GM12865 (cell line): ENCODE data around the gene XPNPEP1.

Experiments
- DNase-seq: peaks from one replicate; pipeline ENCODE4 v3.0.0; 2010; ENCODE audit warnings: low read depth
- H3K4me3 ChIP-seq: 2 replicates; pipeline ENCODE4 v1.5.1; 2011; ENCODE audit warnings: mild to moderate bottlenecking, low read depth, low read length, control low read depth
- CTCF ChIP-seq: IDR thresholded peaks from 2 replicates; pipeline ENCODE4 v1.5.1; 2011; ENCODE audit warnings: low read length, control low read depth, low read depth, inconsistent platforms; ENCODE audit not compliant: insufficient read depth; ENCODE audit errors: missing control alignments

XPNPEP1 gene

DNA sequence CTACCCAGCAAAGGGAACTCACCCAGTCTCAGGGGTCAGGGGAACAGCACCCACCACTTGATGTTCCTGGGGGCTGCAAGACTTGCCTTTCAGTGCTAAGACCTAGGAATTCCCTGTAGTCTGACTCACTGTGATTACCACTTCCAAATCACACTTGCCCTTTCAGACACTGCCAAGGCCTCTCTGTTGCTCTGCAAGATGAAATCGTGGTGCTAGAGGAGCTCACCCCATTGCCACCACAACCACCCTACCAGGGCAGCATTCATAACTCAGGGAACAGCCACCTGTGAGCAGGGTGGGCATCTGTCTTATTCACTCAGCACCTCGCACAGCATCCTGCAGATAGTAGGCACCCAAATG, 36.5 kb downstream of the XPNPEP1 start:
- TF ChIP-seq CTCF, result no peak
- no peak for DNase-seq

GRCh38 chr10:109886037-109886780, 37.1 kb downstream of the XPNPEP1 start:
- H3K4me3 ChIP-seq, result no peak overlapping the region
- no peak for DNase-seq
- TF ChIP-seq CTCF, result no peak

More for the DNA sequence above, 36.5 kb downstream of the XPNPEP1 start:
- no peak overlapping the region for H3K4me3 ChIP-seq

DNA sequence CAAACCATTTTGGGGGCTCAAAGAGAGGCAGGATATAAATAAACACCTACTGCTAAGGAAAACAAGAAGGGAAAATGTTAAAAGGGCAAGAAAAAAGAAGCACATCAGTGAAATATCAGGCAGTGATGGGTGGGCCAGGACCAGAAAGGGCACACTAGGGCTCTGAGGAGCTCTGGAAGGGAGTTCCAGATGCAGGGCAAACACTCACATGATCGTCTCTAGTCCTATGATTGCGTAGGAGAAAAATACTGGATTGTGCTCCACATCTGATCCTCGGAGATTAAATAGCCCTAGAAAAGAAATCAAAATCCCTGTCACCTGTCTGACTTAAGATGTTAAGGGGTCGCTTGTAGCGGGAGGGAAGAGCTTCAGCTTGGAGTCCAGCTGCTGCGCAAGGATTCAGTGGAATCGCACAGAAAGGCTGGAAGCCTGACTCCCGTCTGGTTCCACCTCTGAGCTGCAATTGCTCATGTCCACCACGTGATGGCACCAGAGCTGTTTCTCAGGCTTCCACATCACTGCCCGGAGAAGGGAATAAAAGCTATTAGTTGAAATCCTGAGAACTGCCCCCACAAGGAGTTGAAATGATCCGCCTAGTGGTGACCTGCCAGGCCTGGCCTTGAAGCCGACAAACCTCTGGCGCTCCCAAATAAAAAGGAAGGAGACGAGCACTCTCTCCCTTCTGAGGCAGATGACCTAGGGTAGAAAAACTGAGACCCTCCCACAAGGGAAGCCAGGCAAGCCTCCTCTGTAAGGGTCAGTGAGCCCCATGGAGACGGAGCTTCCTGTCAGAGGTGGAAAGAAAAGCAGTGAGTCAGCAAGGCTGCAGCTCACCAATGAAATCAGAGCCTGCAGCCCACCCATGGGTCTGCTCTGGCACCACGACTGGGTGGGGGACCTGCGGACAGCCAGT, 39.2 kb downstream of the XPNPEP1 start:
- H3K4me3 ChIP-seq, result no peak overlapping the region
- peak; percentile 92 for TF ChIP-seq CTCF

GRCh38 chr10:109882251-109883057, 40.9 kb downstream of the XPNPEP1 start:
- no peak for DNase-seq

More for the DNA sequence above, 39.2 kb downstream of the XPNPEP1 start:
- peak; percentile 78 for DNase-seq

GRCh38 chr10:109881769-109882057, 41.6 kb downstream of the XPNPEP1 start:
- no peak for TF ChIP-seq CTCF
- DNase-seq, result no peak

More at GRCh38 chr10:109882251-109883057, 40.9 kb downstream of the XPNPEP1 start:
- H3K4me3 ChIP-seq, result no peak overlapping the region
- no peak for TF ChIP-seq CTCF

DNA sequence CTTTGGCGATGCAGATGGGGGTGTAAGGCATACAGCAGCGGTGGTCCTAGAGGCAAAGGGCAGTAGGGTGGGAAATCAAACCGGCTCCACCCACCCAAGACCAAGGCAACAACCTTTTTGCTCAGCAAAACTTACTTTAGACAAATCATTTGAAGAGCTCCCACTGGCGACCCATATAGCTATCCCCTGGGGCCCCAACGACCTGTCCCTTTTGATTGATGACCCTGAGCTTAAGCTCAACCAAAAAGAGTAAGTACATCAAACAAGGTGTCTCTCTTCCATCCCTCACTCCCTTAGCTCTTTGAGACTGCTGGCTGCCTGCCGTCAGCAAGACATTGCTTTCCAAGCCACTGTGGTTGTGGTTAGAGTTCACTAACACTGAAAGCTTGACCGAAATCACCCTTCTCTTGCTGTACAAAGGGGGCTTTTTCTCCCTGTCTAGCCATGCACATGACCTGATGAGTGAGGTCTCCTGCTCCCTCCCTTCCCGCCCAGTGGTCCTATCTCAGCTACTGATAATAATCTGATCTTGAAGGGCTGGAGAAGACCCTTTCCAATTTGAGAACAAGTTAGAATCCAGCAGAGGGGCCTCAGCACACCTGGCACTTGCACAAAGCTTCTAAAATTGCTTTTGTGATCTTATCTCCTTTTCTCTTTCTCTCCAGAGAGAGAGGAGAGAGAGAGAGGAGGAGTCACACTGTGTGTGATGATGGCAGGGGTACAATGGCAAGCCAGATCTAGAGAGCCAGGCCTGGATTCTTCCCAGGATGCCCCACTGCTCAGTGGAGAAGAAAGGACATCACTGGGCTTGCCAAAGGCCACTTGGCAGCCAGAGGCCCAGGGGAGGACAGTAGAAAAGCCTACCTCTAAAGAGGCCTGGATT, 42.2 kb downstream of the XPNPEP1 start:
- H3K4me3 ChIP-seq, result no peak overlapping the region
- peak; percentile 46 for DNase-seq
- TF ChIP-seq CTCF, result no peak

More at GRCh38 chr10:109881769-109882057, 41.6 kb downstream of the XPNPEP1 start:
- H3K4me3 ChIP-seq, result no peak overlapping the region
